SK-N-SH treated with all-trans-retinoic acid at 6 μM for 48 hours (cell line): ENCODE results near the gene REXO4.

Source experiments
- ARNTL ChIP-seq: fragments of 450-650 bp; formaldehyde crosslinking; IDR thresholded peaks from 2 replicates; pipeline ENCODE4 v1.5.0; 2020; ENCODE audit warnings: low read depth, mild to moderate bottlenecking, moderate library complexity, borderline replicate concordance
- GLIS3 ChIP-seq: fragments of 250-450 bp; sonication (Bioruptor Pico); IDR thresholded peaks from 2 replicates; pipeline ENCODE4 v1.5.0; 2020; ENCODE audit warnings: mild to moderate bottlenecking, moderate library complexity
- OSR1 ChIP-seq: fragments of 250-450 bp; sonication (Bioruptor Pico); IDR thresholded peaks from 2 replicates; pipeline ENCODE4 v1.8.0; 2022; ENCODE audit warnings: moderate library complexity, mild to moderate bottlenecking, inconsistent platforms
- SNAI2 ChIP-seq: fragments of 250-450 bp; sonication (Bioruptor Pico); IDR thresholded peaks from 2 replicates; pipeline ENCODE4 v1.5.0; 2020; ENCODE audit warnings: mild to moderate bottlenecking, moderate library complexity
- ZFP3 ChIP-seq: fragments of 250-450 bp; sonication (Bioruptor Pico); IDR thresholded peaks from 2 replicates; pipeline ENCODE4 v1.5.0; 2020; ENCODE audit warnings: mild to moderate bottlenecking, moderate library complexity
- ZNF8 ChIP-seq: fragments of 450-650 bp; formaldehyde crosslinking; IDR thresholded peaks from 2 replicates; pipeline ENCODE4 v1.5.0; 2020; ENCODE audit warnings: mild to moderate bottlenecking, moderate library complexity
- TF ChIP-seq, protein P1 (sequence below): fragments of 250-450 bp; sonication (Bioruptor Pico); IDR thresholded peaks from 2 replicates; pipeline ENCODE4 v1.5.1; 2021; ENCODE audit warnings: mild to moderate bottlenecking, moderate library complexity
- TF ChIP-seq, protein P2 (sequence below): fragments of 250-450 bp; sonication (Bioruptor Pico); IDR thresholded peaks from 2 replicates; pipeline ENCODE4 v1.8.0; 2020; ENCODE audit warnings: mild to moderate bottlenecking, moderate library complexity, borderline replicate concordance
- TF ChIP-seq, protein P3 (sequence below): fragments of 250-450 bp; sonication (Bioruptor Pico); IDR thresholded peaks from 2 replicates; pipeline ENCODE4 v1.5.1; 2020; ENCODE audit warnings: low read depth, mild to moderate bottlenecking, moderate library complexity

DNA sequence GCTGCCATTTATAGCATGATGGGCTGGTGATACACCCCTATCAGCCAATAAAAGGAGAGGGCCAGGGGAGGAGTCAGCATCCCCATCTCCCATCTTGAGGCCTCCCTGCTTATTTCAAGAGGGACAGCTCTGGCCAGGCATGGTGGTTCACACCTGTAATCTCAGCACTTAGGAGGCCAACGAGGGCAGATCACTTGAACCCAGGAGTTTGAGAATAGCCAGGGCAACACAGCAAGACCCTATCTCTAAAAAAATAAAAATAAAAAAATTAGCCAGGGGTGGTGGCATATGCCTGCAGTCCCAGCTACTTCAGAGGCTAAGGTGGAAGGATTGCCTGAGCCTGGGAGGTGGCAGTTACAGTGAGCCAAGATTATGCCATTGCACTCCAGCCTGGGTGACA is 9.8 kb downstream of the REXO4 start:
- no peak for TF ChIP-seq SNAI2
- no peak for TF ChIP-seq ZFP3 (CRISPR knock-in tag)
- no peak for TF ChIP-seq GLIS3
- TF ChIP-seq ZNF8 (CRISPR knock-in tag), result no peak
- no peak for TF ChIP-seq OSR1 (CRISPR knock-in tag)
- TF ChIP-seq, protein P1, sequence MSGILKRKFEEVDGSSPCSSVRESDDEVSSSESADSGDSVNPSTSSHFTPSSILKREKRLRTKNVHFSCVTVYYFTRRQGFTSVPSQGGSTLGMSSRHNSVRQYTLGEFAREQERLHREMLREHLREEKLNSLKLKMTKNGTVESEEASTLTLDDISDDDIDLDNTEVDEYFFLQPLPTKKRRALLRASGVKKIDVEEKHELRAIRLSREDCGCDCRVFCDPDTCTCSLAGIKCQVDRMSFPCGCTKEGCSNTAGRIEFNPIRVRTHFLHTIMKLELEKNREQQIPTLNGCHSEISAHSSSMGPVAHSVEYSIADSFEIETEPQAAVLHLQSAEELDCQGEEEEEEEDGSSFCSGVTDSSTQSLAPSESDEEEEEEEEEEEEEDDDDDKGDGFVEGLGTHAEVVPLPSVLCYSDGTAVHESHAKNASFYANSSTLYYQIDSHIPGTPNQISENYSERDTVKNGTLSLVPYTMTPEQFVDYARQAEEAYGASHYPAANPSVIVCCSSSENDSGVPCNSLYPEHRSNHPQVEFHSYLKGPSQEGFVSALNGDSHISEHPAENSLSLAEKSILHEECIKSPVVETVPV (CRISPR knock-in tag), result no peak
- no peak for TF ChIP-seq ARNTL (CRISPR knock-in tag)
- TF ChIP-seq, protein P2, sequence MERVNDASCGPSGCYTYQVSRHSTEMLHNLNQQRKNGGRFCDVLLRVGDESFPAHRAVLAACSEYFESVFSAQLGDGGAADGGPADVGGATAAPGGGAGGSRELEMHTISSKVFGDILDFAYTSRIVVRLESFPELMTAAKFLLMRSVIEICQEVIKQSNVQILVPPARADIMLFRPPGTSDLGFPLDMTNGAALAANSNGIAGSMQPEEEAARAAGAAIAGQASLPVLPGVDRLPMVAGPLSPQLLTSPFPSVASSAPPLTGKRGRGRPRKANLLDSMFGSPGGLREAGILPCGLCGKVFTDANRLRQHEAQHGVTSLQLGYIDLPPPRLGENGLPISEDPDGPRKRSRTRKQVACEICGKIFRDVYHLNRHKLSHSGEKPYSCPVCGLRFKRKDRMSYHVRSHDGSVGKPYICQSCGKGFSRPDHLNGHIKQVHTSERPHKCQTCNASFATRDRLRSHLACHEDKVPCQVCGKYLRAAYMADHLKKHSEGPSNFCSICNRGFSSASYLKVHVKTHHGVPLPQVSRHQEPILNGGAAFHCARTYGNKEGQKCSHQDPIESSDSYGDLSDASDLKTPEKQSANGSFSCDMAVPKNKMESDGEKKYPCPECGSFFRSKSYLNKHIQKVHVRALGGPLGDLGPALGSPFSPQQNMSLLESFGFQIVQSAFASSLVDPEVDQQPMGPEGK (CRISPR knock-in tag), result no peak
- TF ChIP-seq, protein P3, sequence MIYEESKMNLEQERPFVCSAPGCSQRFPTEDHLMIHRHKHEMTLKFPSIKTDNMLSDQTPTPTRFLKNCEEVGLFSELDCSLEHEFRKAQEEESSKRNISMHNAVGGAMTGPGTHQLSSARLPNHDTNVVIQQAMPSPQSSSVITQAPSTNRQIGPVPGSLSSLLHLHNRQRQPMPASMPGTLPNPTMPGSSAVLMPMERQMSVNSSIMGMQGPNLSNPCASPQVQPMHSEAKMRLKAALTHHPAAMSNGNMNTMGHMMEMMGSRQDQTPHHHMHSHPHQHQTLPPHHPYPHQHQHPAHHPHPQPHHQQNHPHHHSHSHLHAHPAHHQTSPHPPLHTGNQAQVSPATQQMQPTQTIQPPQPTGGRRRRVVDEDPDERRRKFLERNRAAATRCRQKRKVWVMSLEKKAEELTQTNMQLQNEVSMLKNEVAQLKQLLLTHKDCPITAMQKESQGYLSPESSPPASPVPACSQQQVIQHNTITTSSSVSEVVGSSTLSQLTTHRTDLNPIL (CRISPR knock-in tag), result no peak
